ENCODE data around the gene AMDHD2. TPM values are rescaled to one million over a fixed set of nuclear protein-coding genes. Genes with fewer than 3 reads are reported as not detected.
A peak's percentile ranks its signal among the peaks of the same experiment; 100 is the strongest.

AMDHD2 gene
- total and polyA plus RNA-seq, 2 of the 13 experiments (the other 11 are each of a cell fraction or from before 2014, with no cell fraction given), result 33.5 to 39.1 TPM

GRCh38 chr16:2532494-2533141 lies 12.4 kb downstream of the AMDHD2 start (continued):
- TF ChIP-seq, protein P1, sequence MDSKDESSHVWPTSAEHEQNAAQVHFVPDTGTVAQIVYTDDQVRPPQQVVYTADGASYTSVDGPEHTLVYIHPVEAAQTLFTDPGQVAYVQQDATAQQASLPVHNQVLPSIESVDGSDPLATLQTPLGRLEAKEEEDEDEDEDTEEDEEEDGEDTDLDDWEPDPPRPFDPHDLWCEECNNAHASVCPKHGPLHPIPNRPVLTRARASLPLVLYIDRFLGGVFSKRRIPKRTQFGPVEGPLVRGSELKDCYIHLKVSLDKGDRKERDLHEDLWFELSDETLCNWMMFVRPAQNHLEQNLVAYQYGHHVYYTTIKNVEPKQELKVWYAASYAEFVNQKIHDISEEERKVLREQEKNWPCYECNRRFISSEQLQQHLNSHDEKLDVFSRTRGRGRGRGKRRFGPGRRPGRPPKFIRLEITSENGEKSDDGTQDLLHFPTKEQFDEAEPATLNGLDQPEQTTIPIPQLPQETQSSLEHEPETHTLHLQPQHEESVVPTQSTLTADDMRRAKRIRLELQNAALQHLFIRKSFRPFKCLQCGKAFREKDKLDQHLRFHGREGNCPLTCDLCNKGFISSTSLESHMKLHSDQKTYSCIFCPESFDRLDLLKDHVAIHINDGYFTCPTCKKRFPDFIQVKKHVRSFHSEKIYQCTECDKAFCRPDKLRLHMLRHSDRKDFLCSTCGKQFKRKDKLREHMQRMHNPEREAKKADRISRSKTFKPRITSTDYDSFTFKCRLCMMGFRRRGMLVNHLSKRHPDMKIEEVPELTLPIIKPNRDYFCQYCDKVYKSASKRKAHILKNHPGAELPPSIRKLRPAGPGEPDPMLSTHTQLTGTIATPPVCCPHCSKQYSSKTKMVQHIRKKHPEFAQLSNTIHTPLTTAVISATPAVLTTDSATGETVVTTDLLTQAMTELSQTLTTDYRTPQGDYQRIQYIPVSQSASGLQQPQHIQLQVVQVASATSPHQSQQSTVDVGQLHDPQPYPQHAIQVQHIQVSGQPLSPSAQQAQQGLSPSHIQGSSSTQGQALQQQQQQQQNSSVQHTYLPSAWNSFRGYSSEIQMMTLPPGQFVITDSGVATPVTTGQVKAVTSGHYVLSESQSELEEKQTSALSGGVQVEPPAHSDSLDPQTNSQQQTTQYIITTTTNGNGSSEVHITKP (CRISPR knock-in tag; IDR thresholded peaks at IDR 0.05; ENCODE audit: low read depth), result no peak
- TF ChIP-seq CENPX (CRISPR knock-in tag; IDR thresholded peaks at IDR 0.05) (no peak), KDM4B (CRISPR knock-in tag; IDR thresholded peaks at IDR 0.05) (no peak; the same call in 1 of the 2 replicates), ZFX (CRISPR knock-in tag; IDR thresholded peaks at IDR 0.05; ENCODE audit: low read depth) (0 out of 2 replicates have a peak, but pooled peaks have one; percentile 21), ZBTB1 (CRISPR knock-in tag; IDR thresholded peaks at IDR 0.05; ENCODE audit: borderline replicate concordance) (peak; percentile 59; the same call in 1 of the 2 replicates), MAF1 (CRISPR knock-in tag; IDR thresholded peaks at IDR 0.05; ENCODE audit: borderline replicate concordance) (no peak), NPAS2 (CRISPR knock-in tag; IDR thresholded peaks at IDR 0.05; ENCODE audit: borderline replicate concordance) (no peak), CREBL2 (CRISPR knock-in tag; IDR thresholded peaks at IDR 0.05; ENCODE audit: borderline replicate concordance) (no peak), HNRNPK (IDR thresholded peaks at IDR 0.05; ENCODE audit: low read depth, low read length, poor library complexity, severe bottlenecking) (no peak), ZNF563 (CRISPR knock-in tag; IDR thresholded peaks at IDR 0.05) (peak; percentile 45; the same call in 1 of the 2 replicates), KDM2A (CRISPR knock-in tag; IDR thresholded peaks at IDR 0.05; ENCODE audit: borderline replicate concordance, low read depth) (no peak), ZEB1 (IDR thresholded peaks at IDR 0.05; ENCODE audit: insufficient replicate concordance, low read depth) (peak; percentile 94), ZFAT (CRISPR knock-in tag; conservative IDR thresholded peaks at IDR 0.05) (no peak), ZNF709 (CRISPR knock-in tag; IDR thresholded peaks at IDR 0.05) (no peak), ZFP62 (CRISPR knock-in tag; IDR thresholded peaks at IDR 0.05) (no peak), HNRNPL (IDR thresholded peaks at IDR 0.05; ENCODE audit: low read depth, low read length) (peak; percentile 70; the same call in 1 of the 2 replicates), NR2F1 (CRISPR knock-in tag; IDR thresholded peaks at IDR 0.05) (no peak), ZNF850 (CRISPR knock-in tag; conservative IDR thresholded peaks at IDR 0.05) (no peak), RXRA (CRISPR knock-in tag; IDR thresholded peaks at IDR 0.05) (no peak), ZNF10 (CRISPR knock-in tag; IDR thresholded peaks at IDR 0.05; ENCODE audit: borderline replicate concordance, low read depth) (no peak)
- TF ChIP-seq, protein P2, sequence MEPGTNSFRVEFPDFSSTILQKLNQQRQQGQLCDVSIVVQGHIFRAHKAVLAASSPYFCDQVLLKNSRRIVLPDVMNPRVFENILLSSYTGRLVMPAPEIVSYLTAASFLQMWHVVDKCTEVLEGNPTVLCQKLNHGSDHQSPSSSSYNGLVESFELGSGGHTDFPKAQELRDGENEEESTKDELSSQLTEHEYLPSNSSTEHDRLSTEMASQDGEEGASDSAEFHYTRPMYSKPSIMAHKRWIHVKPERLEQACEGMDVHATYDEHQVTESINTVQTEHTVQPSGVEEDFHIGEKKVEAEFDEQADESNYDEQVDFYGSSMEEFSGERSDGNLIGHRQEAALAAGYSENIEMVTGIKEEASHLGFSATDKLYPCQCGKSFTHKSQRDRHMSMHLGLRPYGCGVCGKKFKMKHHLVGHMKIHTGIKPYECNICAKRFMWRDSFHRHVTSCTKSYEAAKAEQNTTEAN (CRISPR knock-in tag; conservative IDR thresholded peaks at IDR 0.05), result 0 out of 2 replicates have a peak, but pooled peaks have one; percentile 19
- TF ChIP-seq, protein P3, sequence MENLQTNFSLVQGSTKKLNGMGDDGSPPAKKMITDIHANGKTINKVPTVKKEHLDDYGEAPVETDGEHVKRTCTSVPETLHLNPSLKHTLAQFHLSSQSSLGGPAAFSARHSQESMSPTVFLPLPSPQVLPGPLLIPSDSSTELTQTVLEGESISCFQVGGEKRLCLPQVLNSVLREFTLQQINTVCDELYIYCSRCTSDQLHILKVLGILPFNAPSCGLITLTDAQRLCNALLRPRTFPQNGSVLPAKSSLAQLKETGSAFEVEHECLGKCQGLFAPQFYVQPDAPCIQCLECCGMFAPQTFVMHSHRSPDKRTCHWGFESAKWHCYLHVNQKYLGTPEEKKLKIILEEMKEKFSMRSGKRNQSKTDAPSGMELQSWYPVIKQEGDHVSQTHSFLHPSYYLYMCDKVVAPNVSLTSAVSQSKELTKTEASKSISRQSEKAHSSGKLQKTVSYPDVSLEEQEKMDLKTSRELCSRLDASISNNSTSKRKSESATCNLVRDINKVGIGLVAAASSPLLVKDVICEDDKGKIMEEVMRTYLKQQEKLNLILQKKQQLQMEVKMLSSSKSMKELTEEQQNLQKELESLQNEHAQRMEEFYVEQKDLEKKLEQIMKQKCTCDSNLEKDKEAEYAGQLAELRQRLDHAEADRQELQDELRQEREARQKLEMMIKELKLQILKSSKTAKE (CRISPR knock-in tag; IDR thresholded peaks at IDR 0.05; ENCODE audit: borderline replicate concordance), result 0 out of 2 replicates have a peak, but pooled peaks have one; percentile 22
